Stimulated activated CD4-positive, alpha-beta T cell treated with anti-CD3 and anti-CD28 coated beads, Interleukin-1b, Interleukin-23, amount 100 ng/mL, for 24 hours (primary cell): ENCODE results near the gene CLVS2.

Source experiments
- DNase-seq, 4 experiments: peaks; one replicate each; pipeline ENCODE4 v3.0.0-alpha.2; 2020; ENCODE audit warnings: low read depth in 4 of 4, low spot score in 1 of 4

The CLVS2 gene

GRCh38 chr6:122995921-122996793 lies at the start of gene CLVS2:
Gene CLVS2, plus strand, starts transcription at chr6:122996235. Its CDS starts 1,543 bp downstream, at chr6:122997778.
- no peak for DNase-seq

- no peak for DNase-seq
Measured at GRCh38 chr6:122947355-122947754, 48.7 kb upstream of the CLVS2 start.

GRCh38 chr6:122953766-122954165 lies 42.3 kb upstream of the CLVS2 start:
- DNase-seq, result no peak

GRCh38 chr6:122956376-122956775 lies 39.7 kb upstream of the CLVS2 start:
- DNase-seq, result no peak

- no peak for DNase-seq
Measured at GRCh38 chr6:122962000-122962624, 33.9 kb upstream of the CLVS2 start.

GRCh38 chr6:122969999-122970533 lies 26.0 kb upstream of the CLVS2 start:
- DNase-seq, result no peak

GRCh38 chr6:122977180-122977579 lies 18.9 kb upstream of the CLVS2 start:
- DNase-seq, result no peak

- DNase-seq, result no peak
Measured at GRCh38 chr6:122984393-122984792, 11.6 kb upstream of the CLVS2 start.

- no peak for DNase-seq
Measured at GRCh38 chr6:122994256-122994655, 1.8 kb upstream of the CLVS2 start.

- DNase-seq, result no peak
Measured at GRCh38 chr6:122996794-122997505, 915 bp downstream of the CLVS2 start.

- no peak for DNase-seq
Measured at GRCh38 chr6:122997541-122998150, 1.6 kb downstream of the CLVS2 start.

- DNase-seq, result no peak
Measured at GRCh38 chr6:122998403-122998975, 2.5 kb downstream of the CLVS2 start.

- no peak for DNase-seq
Measured at GRCh38 chr6:123000244-123000770, 4.3 kb downstream of the CLVS2 start.

- DNase-seq, result no peak
Measured at GRCh38 chr6:123001540-123001939, 5.5 kb downstream of the CLVS2 start.

GRCh38 chr6:123007885-123008284 lies 11.8 kb downstream of the CLVS2 start:
- DNase-seq, result no peak

GRCh38 chr6:123009059-123009458 lies 13.0 kb downstream of the CLVS2 start:
- no peak for DNase-seq

- DNase-seq, result no peak
Measured at GRCh38 chr6:123014835-123015234, 18.8 kb downstream of the CLVS2 start.

- no peak for DNase-seq
Measured at GRCh38 chr6:123016431-123017103, 20.5 kb downstream of the CLVS2 start.

GRCh38 chr6:123017104-123017682 lies 21.2 kb downstream of the CLVS2 start:
- no peak for DNase-seq

GRCh38 chr6:123022975-123023374 lies 26.9 kb downstream of the CLVS2 start:
- no peak for DNase-seq
